HepG2 (cell line): ENCODE results near the gene SMARCB1. TPM values are rescaled to one million over a fixed set of nuclear protein-coding genes. Genes with fewer than 3 reads are reported as not detected.

Source experiments
- EP300 ChIP-seq, 3 experiments: sonication (generic) in 1 of 3; formaldehyde crosslinking in 1 of 3; IDR thresholded peaks; 2 replicates each; pipeline versions ENCODE4 v1.5.1 to v1.6.1; 2011 to 2020; ENCODE audit warnings: low read depth in 2 of 3, low read length in 2 of 3, borderline replicate concordance in 1 of 3, improper control_type of control experiment in 1 of 3, mild to moderate bottlenecking in 1 of 3, missing genetic modification reagents in 1 of 3, moderate library complexity in 1 of 3
- IKZF5 ChIP-seq: IDR thresholded peaks from 2 replicates; pipeline ENCODE4 v1.6.1; 2018; ENCODE audit warnings: missing genetic modification reagents, mild to moderate bottlenecking, missing compliant biosample characterization
- KDM2A ChIP-seq: sonication (generic); formaldehyde crosslinking; IDR thresholded peaks from 2 replicates; pipeline ENCODE4 v1.4.0; 2020; ENCODE audit warnings: low read depth, missing genetic modification reagents, borderline replicate concordance
- KDM6A ChIP-seq: IDR thresholded peaks from 2 replicates; pipeline ENCODE4 v1.6.1; 2016; ENCODE audit warnings: low read depth
- MIER3 ChIP-seq: IDR thresholded peaks from 2 replicates; pipeline ENCODE4 v1.6.1; 2016; ENCODE audit warnings: missing compliant biosample characterization, borderline replicate concordance
- MYNN ChIP-seq: sonication (generic); formaldehyde crosslinking; IDR thresholded peaks from 2 replicates; pipeline ENCODE4 v1.4.0; 2020; ENCODE audit warnings: mild to moderate bottlenecking, low read depth, missing genetic modification reagents
- NCOR1 ChIP-seq: fragments of 200-600 bp; sonication (generic); IDR thresholded peaks from 2 replicates; pipeline ENCODE4 v1.7.0; 2017; ENCODE audit warnings: antibody characterized with exemption, low read length, borderline replicate concordance
- PHF21A ChIP-seq: sonication (generic); formaldehyde crosslinking; IDR thresholded peaks from 2 replicates; pipeline ENCODE4 v1.5.0; 2020; ENCODE audit warnings: mild to moderate bottlenecking, missing genetic modification reagents
- RCOR2 ChIP-seq: IDR thresholded peaks from 2 replicates; pipeline ENCODE4 v1.6.1; 2016; ENCODE audit warnings: missing biosample characterization, missing genetic modification reagents
- SIN3A ChIP-seq: IDR thresholded peaks from 2 replicates; pipeline ENCODE4 v1.6.1; 2011; ENCODE audit warnings: low read depth, mild to moderate bottlenecking, control low read depth, low read length, borderline replicate concordance
- SOX13 ChIP-seq, 3 experiments: fragments of 450-650 bp in 1 of 3; sonication (generic) in 1 of 3; formaldehyde crosslinking in 1 of 3; IDR thresholded peaks in 2 of 3; conservative IDR thresholded peaks in 1 of 3; 2 replicates each; pipeline versions ENCODE4 v1.5.0 to v1.6.1; 2016 to 2020; ENCODE audit warnings: antibody characterized with exemption in 1 of 3, mild to moderate bottlenecking in 1 of 3, missing compliant biosample characterization in 1 of 3, missing genetic modification reagents in 1 of 3, moderate library complexity in 1 of 3
- ZBTB7A ChIP-seq: sonication (generic); formaldehyde crosslinking; IDR thresholded peaks from 2 replicates; pipeline ENCODE4 v1.8.0; 2022; ENCODE audit warnings: mild to moderate bottlenecking, missing genetic modification reagents
- ZFX ChIP-seq: sonication (generic); formaldehyde crosslinking; IDR thresholded peaks from 2 replicates; pipeline ENCODE4 v1.4.0; 2020; ENCODE audit warnings: mild to moderate bottlenecking, low read depth, missing genetic modification reagents, moderate library complexity
- ZKSCAN8 ChIP-seq: IDR thresholded peaks from 2 replicates; pipeline ENCODE4 v1.6.1; 2016; ENCODE audit warnings: borderline replicate concordance, missing genetic modification reagents, missing compliant biosample characterization
- ZNF232 ChIP-seq: sonication (generic); formaldehyde crosslinking; IDR thresholded peaks from 2 replicates; pipeline ENCODE4 v1.4.0; 2020; ENCODE audit warnings: missing genetic modification reagents, borderline replicate concordance
- ZNF331 ChIP-seq: sonication (generic); formaldehyde crosslinking; IDR thresholded peaks from 2 replicates; pipeline ENCODE4 v1.4.0; 2020; ENCODE audit warnings: missing genetic modification reagents
- ZNF460 ChIP-seq: sonication (generic); formaldehyde crosslinking; IDR thresholded peaks from 2 replicates; pipeline ENCODE4 v1.5.1; 2020; ENCODE audit warnings: missing genetic modification reagents, mild to moderate bottlenecking, borderline replicate concordance
- ZNF501 ChIP-seq: sonication (generic); formaldehyde crosslinking; IDR thresholded peaks from 2 replicates; pipeline ENCODE4 v1.5.1; 2020; ENCODE audit warnings: mild to moderate bottlenecking, moderate library complexity, missing genetic modification reagents
- ZNF549 ChIP-seq: sonication (generic); formaldehyde crosslinking; IDR thresholded peaks from 2 replicates; pipeline ENCODE4 v1.5.0; 2020; ENCODE audit warnings: missing genetic modification reagents
- ZNF644 ChIP-seq: IDR thresholded peaks from 2 replicates; pipeline ENCODE4 v1.6.1; 2016; ENCODE audit warnings: low read depth
- polyA plus RNA-seq, 8 experiments: library from polyadenylated mRNA; depleted of rRNA in 3 of 8; stranded (reverse) in 7 of 8; unstranded in 1 of 8; fragments of >200 nt; fragmentation: Illumina TruSeq in 4 of 8; extraction: Trizol in 4 of 8; gene quantifications; 2 replicates each; pipeline versions ENCODE4 v1.2.1 to v1.2.3, GENCODE V29; 2011 to 2016; ENCODE audit warnings: low read depth in 4 of 8, missing spikeins in 1 of 8, mixed read lengths in 1 of 8; ENCODE audit not compliant: insufficient read depth in 1 of 8
- total RNA-seq, 5 experiments: library from RNA; depleted of rRNA; stranded (reverse); fragments of >200 nt; fragmentation: Illumina TruSeq; extraction: Trizol; gene quantifications; 2 replicates each; pipeline ENCODE4 v1.2.3, GENCODE V29; 2016; ENCODE audit warnings: low read depth in 1 of 5
- TF ChIP-seq, protein P1 (sequence below): sonication (generic); formaldehyde crosslinking; IDR thresholded peaks from 2 replicates; pipeline ENCODE4 v1.8.0; 2022; ENCODE audit warnings: low read depth, missing genetic modification reagents
- TF ChIP-seq, protein P2 (sequence below): IDR thresholded peaks from 2 replicates; pipeline ENCODE4 v1.6.1; 2016; ENCODE audit warnings: missing genetic modification reagents, missing compliant biosample characterization

The SMARCB1 gene
- total and polyA plus RNA-seq, 2 of the 13 experiments (the other 11 are each of a cell fraction or from before 2014, with no cell fraction given): 74.0 to 166 TPM

GRCh38 chr22:23784215-23784732, 2.5 kb upstream of the SMARCB1 start (continued):
- 0 out of 2 replicates have a peak, but pooled peaks have one; percentile 41 for TF ChIP-seq IKZF5 (CRISPR knock-in tag)
- TF ChIP-seq PHF21A (CRISPR knock-in tag): peak; percentile 86
- TF ChIP-seq KDM2A: 0 out of 2 replicates have a peak, but pooled peaks have one; percentile 49
- no peak for TF ChIP-seq ZNF549 (CRISPR knock-in tag)
- TF ChIP-seq ZNF331 (CRISPR knock-in tag): peak; percentile 57; the same call in 1 of the 2 replicates
- TF ChIP-seq ZNF644 (CRISPR knock-in tag): 0 out of 2 replicates have a peak, but pooled peaks have one; percentile 62
- TF ChIP-seq ZBTB7A (CRISPR knock-in tag): no peak
- no peak for TF ChIP-seq ZNF460 (CRISPR knock-in tag)
- 0 out of 2 replicates have a peak, but pooled peaks have one; percentile 12 for TF ChIP-seq ZNF232 (CRISPR knock-in tag)
- TF ChIP-seq RCOR2 (CRISPR knock-in tag): 0 out of 2 replicates have a peak, but pooled peaks have one; percentile 37
- TF ChIP-seq ZNF501 (CRISPR knock-in tag): peak; percentile 63
- no peak for TF ChIP-seq SOX13 (IDR thresholded peaks at IDR 0.05)
- TF ChIP-seq SOX13 (CRISPR knock-in tag; conservative IDR thresholded peaks at IDR 0.05 in 1 of 2, IDR thresholded peaks at IDR 0.05 in 1 of 2): peak in 1 of 2 experiments; percentile 51; a peak in 1 of 4 replicates
- TF ChIP-seq NCOR1: 0 out of 2 replicates have a peak, but pooled peaks have one; percentile 54
- no peak for TF ChIP-seq ZKSCAN8 (CRISPR knock-in tag)
- TF ChIP-seq, protein P1, sequence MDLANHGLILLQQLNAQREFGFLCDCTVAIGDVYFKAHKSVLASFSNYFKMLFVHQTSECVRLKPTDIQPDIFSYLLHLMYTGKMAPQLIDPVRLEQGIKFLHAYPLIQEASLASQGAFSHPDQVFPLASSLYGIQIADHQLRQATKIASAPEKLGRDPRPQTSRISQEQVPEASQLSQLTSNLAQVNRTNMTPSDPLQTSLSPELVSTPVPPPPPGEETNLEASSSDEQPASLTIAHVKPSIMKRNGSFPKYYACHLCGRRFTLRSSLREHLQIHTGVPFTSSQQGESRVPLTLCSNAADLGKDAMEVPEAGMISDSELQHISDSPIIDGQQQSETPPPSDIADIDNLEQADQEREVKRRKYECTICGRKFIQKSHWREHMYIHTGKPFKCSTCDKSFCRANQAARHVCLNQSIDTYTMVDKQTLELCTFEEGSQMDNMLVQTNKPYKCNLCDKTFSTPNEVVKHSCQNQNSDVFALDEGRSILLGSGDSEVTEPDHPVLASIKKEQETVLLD: no peak
- TF ChIP-seq EP300 (IDR thresholded peaks at IDR 0.05; ENCODE audit: low read depth in 2 of 2, low read length in 2 of 2): 0 out of 4 replicates have a peak, but pooled peaks of 1 of the 2 experiments have one; percentile 11
- TF ChIP-seq EP300 (CRISPR knock-in tag; IDR thresholded peaks at IDR 0.05; ENCODE audit: borderline replicate concordance): no peak
- no peak for TF ChIP-seq MYNN (CRISPR knock-in tag)
- TF ChIP-seq, protein P2, sequence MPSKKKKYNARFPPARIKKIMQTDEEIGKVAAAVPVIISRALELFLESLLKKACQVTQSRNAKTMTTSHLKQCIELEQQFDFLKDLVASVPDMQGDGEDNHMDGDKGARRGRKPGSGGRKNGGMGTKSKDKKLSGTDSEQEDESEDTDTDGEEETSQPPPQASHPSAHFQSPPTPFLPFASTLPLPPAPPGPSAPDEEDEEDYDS (CRISPR knock-in tag): peak; percentile 11; the same call in 1 of the 2 replicates
- peak; percentile 24; the same call in 1 of the 2 replicates for TF ChIP-seq MIER3
- peak; percentile 65 for TF ChIP-seq ZFX
- TF ChIP-seq KDM6A (CRISPR knock-in tag): peak; percentile 63; the same call in 1 of the 2 replicates
- 0 out of 2 replicates have a peak, but pooled peaks have one; percentile 38 for TF ChIP-seq SIN3A
